Measurements from ENCODE around the gene COA8.

Gene COA8

DNA sequence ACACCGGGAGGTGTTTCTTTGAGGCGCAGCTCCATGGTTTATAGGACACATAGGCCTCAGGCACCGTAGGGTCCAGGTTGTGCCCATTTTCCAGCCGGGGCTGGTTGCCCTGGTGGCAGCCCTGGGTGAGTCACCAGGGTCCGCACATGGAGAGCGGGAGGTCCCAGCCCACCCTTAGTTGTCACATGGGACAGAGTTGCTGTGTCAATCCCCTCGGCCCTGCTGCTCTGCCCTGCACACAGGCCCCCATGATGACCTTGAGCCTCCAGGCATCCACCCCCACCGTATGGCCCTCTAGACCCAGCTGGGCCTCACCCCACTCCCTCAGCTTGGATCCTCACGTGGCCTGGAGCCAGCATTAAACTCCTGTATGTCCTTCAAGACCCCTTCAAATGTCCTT is 26.1 kb upstream of the COA8 start:
- DNase-seq (ENCODE audit: low read depth in 2 of 2), result no peak

DNA sequence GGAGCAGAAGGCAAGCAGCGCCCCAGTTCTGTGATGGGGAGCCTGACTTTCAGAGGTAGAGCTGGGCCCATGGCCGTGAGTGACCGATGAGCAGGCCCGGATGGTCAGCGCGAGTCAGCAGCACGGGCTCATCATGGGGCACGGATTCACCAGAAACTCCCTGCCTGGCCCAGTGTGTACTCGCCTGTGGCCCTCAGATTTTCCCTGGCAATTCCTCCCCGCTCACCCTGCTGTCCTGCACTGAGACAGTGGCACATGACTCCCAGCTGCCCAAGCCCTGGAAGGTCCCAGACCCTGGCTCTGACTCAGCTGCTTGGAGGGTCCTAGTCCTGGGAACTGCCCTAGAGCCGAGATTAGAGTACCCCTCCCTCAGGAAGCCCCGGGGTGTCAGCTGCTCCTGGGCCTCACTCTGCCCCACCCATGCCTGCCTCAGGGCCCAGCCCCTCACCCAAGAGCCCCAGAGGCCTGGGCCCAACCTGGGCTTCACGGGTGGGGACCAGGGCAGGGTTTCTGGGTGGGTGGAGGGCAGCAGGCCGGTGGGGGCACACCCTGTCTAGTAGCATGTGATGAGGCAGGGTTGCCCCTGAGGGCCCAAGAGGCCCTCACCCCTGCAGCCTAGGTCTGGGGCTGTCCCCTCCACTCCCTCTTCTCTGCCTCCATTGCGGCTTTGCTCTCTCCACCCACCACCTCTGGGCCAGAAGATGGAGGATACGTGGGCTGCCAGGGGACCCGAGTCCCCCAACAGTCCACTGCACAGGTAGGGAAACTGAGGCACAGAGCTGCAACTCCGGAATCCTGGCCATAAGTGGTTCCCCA is 25.4 kb upstream of the COA8 start:
- DNase-seq (ENCODE audit: low read depth in 2 of 2), result no peak

DNA sequence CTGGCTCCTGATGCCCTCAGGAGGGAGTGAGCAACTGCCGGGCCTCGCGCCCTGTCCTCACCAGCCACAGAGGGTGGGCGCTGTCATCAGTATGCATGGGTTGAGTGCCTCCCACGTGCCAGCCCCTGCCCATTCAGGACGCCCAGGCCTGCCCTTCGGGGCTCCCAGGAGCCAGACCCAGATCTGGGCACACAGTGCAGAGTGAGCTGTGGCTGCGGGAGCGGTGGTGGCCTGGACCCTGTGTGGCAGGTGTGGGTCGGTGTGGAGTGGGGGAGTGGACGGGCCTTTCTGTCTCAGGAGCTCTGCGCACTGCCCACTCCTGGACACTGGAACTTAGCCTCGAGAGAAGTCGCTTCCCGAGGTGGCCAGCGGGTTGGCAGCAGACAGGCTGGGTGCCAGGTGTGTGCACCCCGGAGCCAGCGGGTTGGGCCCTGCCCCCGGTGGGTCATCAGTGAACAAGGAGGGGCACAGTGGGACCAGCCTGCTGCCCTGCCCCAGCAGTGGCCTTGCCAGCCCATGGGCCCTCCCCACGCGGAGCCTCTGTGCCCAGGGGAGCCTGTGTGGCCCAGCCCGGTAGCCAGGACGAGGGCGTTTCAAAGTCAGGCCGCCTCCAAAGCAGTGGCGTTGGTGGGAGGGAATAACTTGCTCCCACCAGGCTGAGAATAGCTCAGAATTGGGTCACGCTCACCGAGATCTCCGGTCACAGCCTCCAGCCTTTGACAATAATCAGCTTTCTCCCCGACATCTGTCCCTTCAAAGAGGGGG is 24.3 kb upstream of the COA8 start:
- no peak for DNase-seq (ENCODE audit: low read depth in 2 of 2)

DNA sequence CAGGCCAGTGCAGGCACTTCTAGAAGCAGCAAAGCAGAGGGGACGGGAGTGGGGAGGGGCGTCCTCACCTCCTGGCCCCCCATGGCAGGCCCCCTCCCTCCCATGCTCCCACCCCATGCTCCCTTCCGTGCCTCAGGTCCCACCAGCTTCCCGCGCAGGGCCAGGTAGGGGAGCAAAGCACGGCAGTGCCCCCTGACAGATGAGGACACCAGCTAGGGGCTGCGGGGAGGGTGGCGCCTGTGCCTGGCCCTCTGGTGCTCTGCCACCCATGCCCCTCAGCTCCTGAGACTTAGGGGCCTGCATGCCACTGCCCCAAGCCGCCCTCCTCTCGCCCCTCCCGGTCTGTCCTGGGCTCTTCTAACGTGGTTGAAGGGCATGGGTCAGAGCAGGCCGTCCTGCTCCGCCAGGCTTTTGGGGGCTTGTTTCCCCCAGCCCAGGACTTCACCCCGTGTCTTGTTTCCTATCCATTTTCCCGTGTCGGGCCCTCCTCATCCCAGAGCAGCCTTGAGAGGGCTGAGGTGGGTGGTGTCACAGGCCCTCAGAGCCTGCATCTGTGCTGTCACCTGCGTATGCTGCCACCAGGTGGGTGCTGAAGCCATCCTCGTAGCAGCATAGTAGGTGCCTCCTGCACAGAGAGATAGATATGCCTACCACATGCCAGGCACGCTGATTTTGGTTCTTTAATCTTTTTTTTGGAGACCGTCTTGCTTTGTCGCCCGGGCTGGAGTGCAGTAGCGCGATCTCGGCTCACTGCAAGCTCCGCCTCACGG is 23.5 kb upstream of the COA8 start:
- no peak for DNase-seq (ENCODE audit: low read depth in 2 of 2)

DNA sequence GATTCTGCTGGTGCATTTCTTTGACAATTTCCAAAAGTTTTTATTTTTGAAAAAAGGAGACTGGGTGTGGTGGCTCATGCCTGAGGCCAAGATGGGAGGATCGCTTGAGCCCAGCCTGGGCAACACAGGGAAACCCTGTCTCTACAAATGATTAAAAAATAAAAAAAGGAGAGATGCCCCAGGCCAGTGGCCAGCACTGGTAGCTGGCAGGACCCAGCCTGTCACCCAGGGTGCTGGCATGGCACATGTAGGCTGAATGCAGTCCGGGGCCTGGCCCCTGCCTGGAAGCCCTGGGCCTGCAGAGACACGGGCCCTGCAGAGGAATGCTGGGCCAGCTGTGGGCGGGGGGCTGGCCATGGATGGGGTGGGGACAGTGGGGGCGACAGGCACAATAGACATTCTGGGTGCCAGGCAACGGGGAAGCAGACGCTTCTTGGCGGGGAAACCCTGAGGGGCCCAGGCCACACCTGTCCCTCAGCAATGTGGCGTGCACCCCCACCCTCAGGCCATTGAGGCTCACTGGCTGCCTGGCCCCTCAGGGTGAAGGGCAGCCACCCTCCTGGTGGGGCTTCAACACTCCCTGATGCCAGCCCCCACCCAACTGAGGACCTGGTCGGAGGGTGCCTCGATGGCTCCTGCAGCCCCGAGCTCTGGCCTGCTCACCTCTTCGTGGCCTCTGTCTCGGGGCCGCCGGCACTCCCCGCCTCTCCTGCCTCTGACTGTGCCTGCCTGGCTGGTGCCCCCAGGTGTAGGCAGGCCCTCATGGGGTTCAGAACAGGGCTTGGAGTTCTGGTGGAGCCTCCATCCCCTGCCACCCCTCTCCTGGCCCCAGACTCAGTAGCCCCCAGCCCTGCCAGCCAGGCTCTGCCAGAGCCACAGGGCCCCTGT is 21.7 kb upstream of the COA8 start:
- DNase-seq (ENCODE audit: low read depth in 2 of 2), result no peak

DNA sequence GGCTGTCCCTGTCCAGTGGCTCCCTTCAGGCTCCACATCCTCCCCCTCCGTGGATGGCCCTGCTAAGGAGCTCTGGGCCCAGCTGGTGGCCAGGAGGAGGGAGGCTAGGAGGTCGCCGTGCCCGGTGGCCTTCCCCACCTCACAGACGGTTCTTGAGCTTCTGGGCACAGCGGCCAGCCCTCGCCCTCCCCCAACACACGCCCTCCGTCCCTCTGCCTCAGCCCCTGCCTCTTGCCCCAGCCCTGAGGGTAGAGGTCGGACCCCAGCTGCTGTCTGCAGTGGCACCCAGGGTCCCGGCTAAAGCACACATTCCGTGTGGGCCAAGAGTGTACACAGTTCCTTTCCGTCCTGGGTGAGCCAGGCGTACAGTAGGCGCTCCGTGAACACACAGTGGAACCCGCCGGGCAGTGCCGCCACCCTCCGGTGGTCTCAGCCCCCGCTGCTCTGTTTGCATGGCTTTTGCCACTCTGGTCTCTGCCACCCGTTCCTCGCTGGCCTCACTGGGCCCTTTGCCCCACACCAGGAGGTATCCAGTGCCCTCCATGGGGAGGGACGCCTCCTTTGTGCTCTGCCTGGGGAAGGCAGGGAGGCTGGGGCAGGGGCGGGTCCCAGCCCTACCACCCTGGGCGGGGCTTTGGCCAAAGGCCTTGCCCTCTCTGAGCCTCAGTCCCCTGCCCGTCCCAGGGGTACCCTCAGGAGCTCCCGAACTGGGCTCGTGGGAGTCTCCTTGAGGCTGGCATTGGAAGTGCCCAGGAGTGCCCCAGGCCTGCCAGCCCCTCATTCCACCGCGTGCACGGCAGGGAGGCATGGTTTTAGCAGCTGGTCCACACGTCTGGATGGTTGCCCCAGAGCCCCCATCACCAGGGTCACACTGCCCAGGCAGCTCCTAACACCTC is 20.8 kb upstream of the COA8 start:
- no peak for DNase-seq (ENCODE audit: low read depth in 2 of 2)

DNA sequence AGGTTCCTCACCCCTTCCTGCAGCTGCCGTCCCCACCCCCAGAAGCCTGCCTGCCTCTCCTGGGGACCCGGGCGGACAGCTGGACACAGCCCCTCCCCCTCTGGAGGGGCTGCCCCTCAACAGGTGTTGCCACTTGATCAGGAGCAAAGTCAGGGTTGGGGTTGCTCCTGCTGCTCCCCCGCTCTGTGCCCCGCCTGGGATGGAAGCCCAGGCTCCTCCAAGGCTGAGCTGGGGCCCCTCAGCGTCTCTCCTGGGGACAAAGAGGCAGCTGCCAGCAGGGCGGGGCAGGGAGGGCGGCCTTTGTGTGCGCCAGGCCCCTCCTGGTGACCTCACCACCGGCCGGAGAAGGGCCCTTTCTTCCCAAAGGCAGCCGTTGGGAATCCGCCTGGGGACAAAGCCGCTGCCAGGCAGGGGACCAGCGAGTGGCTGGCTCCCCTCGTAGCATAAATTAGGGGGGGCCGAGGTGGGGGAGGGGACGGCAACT is 20.1 kb upstream of the COA8 start:
- no peak for DNase-seq (ENCODE audit: low read depth in 2 of 2)

DNA sequence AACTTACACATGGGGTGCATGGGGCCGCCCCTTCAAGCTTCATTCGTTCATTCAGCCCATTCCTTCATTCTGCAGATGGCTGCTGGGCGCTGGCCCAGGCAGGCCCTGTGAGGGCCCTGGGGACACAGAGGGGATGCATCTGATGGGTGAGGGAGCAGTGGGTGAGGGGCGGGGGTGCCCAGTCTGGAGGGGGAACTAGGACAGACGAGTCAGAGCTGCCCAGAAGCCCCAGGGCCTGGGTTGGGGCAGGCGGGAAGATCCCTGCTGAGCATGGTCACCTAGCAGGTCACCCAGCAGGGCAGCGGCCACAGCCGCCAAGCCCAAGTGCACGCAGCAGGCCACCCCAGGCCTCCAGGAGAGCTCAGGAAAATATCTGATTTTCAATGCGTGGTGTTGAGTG is 19.6 kb upstream of the COA8 start:
- DNase-seq (ENCODE audit: low read depth in 2 of 2), result no peak

DNA sequence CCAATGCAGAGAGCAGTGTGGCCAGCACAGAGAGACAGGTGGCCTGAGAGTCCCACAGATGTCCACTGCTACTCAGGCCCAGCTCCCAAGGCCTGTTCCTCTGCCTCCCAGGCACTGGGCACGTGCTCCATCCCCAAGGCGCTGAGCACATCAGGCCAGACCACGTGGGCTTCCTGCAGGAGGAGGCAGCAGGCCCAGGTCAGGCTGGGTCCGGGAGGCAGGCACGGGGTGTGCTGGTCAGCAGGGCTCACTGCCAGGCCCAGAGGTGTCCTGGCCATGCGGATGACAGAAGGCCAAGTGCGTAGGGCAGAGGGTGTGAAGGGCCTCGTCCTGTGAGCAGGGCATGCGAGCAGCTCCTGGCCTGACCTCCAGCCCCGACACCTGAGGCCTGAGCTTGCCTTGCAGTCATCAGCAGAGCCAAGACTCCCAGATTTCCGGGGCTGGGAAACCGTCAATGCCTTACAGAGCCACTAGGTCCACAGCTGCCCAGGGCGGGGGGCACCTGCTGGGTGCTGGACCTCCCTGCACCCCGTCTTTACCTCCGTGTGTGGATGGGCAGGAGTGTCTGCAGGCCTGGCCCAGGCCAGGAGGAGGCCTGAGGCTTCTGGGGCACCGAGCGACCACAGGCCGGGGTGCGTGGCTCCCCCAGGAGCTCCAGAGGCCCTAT is 18.9 kb upstream of the COA8 start:
- DNase-seq (ENCODE audit: low read depth in 2 of 2), result no peak

DNA sequence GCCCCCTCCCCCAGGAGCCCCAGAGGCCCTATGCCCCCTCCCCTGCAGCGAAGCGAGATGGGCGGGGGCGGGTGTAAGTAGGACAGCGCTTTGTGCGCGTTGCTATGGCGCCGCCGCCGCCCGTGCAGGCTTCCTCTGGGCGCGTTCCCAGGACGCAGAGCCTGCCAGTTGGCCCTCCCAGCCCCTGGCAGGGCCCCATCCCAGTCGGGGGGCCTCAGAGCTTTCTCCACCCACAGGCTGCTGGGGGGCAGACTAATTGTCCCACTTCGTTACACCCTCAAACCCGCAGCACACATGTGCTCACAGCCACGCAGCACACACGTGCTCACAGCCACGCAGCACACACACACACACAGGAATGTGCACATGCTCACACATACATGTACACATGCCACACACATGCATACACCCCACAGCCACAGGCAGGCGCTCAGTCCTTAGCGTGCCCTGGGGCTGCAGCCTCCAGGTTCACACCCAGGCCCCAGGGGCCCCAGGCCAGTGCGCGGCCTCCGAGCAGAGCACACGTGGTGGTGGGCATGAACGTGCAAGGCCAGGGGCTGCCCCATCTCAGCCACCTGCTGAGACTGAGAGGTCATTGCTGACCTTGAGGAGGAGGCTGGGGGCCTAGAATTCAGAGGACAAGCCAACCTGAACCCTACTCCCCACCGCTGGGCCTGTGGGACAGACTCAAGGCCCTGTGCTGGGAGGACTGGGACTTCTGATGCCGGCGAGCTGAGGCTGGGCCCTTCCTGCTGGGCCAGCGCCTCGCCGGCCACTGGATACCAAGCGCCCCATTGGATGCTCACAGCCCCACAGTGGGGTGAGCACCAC is 18.2 kb upstream of the COA8 start:
- DNase-seq (ENCODE audit: low read depth in 2 of 2), result no peak

DNA sequence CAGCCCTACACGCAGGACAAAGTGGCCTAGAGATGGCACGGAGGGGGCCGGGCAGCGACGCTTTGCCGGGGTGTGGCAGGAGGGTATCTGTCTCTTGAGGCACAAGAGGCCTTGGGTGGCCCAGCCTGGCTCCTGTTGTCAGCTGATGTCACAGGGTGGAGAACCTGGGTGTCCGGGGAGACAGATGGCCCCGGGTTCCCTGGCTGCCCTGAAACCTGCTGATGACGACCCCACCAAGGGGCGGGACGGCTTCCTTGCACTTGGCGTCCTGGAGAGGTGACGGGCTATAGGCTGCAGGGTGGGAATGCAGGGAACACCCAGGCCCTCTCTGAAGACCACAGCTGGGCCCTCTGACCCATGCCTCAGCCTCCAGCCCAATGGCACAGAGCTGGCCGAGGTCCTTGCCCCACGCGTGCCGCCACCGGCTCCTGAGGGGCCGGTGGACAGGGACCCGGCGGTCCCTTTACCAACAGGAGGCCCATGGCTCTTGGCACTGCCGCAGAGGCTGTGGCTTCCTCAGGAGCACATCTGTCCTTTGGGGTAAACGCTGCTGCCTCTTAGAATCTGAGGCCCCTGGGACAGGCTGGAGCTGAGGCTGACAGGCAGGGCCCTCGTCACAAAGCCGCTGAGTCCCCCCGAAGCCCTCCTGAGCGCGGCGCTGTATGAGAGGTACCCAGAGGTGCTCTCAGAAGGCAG is 17.4 kb upstream of the COA8 start:
- DNase-seq (ENCODE audit: low read depth in 2 of 2), result no peak

DNA sequence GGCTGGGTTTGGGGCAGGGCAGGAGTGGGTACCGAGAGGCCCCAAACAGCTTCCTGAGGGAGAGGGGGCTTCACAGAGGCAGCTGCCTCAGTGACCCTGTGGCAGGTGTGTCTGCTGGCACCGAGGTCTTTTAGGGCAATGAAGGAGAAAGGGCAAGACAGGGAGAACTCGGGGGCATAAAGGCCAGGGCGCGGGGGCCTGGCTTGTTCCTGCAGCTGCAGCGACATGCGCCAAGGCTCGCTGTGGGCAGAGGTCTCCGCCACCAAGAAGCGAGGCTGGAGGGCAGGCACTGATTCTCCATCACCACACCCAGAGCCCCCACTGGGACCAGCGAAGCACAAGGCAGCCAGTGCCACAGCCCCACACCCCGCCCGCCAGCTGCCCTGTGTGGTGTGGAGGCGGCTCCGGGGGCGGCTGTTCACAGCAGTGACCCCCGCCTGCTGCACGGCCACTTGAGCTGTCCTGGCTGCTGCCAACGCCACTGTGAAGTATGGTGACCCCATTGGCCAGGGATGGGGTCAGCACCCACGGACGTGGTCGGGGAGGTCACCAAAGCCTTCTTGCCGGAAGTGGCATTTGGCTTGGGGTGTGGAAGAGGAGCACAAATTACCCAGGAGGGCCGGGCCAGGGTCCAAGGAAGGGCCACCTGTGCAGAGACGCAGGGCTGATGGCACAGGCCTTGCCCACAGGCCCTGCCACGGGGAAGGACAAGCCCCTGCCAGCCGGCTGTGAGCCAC is 16.7 kb upstream of the COA8 start:
- DNase-seq (ENCODE audit: low read depth in 2 of 2), result no peak

DNA sequence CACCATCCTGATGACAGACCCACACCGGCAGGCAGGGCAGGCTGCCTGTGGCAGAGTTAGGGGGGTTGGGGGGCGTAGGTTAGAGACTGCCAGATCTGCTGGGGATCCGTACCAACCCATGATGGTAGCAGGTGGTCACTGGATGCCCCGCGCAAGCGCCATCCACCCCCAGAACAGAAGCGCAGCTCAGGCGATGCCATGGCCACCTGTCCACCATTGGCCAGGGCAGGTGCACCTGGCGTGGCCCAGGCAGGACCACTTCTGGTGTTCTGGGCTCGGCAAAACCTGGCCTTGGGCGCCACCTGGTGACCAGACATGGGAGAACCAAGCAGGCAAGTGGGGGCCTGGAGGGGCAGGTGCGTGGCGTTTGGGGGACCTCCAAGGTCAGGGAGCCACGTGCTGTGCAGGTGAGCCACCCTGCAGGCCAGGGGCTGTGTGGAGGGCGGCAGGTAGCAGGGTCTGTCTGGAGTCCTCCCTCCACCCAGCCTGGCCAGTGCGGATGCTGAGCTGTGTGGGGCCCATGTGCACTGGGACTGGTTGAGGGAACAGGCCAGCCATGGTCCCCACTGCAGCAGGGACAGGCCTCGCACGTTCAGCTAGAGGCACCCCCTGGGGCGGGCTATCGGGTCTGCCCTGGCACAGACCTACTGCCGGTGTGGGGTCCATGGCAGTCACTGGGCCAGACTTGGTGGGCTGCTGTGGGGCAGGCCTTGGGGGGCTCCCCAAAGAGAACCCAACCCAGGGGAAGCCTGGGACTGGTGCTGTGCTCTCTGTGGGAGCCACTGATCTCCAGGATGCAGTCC is 15.9 kb upstream of the COA8 start:
- peak; percentile 61 to 70 for DNase-seq (ENCODE audit: low read depth in 2 of 2)

DNA sequence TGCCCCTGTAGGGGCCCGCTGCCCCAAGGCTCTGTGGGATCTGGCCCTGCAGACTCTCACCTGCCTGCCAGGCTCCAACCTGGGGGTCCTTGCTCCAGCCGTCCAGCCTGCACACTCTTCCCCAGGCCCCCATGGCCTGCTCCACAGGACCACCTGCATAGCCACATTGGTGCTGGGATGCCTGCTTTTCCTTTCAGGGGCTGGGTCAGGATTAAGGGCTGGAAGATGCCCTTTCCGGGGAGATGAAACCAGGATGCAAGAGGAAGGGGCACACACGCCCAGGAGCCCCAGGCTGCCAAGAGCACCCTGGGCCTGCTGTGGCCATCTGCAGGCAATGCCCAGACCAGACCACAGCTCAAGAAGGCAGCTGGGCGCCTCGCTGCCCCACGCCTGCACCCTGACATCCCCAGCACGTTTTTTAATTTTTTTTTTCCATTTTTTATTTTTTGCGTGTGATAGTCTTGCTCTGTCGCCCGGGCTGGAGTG is 15.3 kb upstream of the COA8 start:
- DNase-seq (ENCODE audit: low read depth in 2 of 2), result no peak

DNA sequence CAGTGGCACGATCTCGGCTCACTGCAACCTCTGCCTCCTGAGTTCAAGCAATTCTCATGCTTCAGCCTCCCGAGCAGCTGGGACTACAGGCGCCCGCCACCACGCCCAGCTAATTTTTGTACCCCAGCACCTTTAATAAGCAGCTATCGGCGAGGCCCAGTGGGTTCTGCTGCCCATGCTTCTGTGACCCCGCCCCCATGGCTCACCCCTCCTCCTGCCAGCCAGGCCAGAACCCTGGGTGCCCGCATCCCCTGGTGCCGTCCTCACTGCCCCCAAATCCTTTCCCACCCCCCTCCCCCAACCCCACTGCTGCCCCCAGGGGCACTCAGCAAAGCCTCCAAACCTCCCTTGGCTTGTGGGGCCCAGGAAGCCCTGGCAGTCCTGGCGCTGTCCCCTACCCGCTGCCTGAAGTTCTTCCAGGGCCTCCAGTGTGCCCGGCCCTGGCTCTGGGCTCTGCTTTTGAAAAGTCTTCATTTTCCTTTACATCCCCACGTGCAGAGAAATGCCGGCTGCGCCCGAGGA is 14.8 kb upstream of the COA8 start:
- no peak for DNase-seq (ENCODE audit: low read depth in 2 of 2)
